Keratinocyte (primary cell): ENCODE data around the gene TERT. TPM values are rescaled to one million over a fixed set of nuclear protein-coding genes. Genes with fewer than 3 reads are reported as not detected.

Experiments used
- DNase-seq: peaks from one replicate; pipeline ENCODE4 v3.0.0-alpha.2; 2011; ENCODE audit warnings: low read depth, missing footprints, low spot score
- FAIRE-seq: peaks from 2 replicates; lab custom pipeline; 2011; peaks lifted over from hg19 to GRCh38; lab: Jason Lieb, UNC
- H2AFZ ChIP-seq: 2 replicates; pipeline ENCODE4 v1.6.0; 2012; ENCODE audit warnings: low read length, control low read depth, inconsistent platforms; ENCODE audit not compliant: control insufficient read depth
- H3K27ac ChIP-seq: 2 replicates; pipeline ENCODE4 v1.5.1; 2011; ENCODE audit warnings: low read length; ENCODE audit not compliant: control insufficient read depth, insufficient read depth
- H3K27me3 ChIP-seq: 3 replicates; pipeline ENCODE4 v1.6.0; 2011; ENCODE audit warnings: low read length; ENCODE audit not compliant: control insufficient read depth, insufficient read depth; ENCODE audit errors: extremely low read depth
- H3K36me3 ChIP-seq, 2 experiments: 2 replicates in 1 of 2; 3 replicates in 1 of 2; pipeline ENCODE4 v1.5.1; 2011; ENCODE audit warnings: low read length in 2 of 2, mild to moderate bottlenecking in 1 of 2; ENCODE audit not compliant: control insufficient read depth in 2 of 2, insufficient read depth in 2 of 2; ENCODE audit errors: extremely low read depth in 1 of 2
- H3K4me1 ChIP-seq: 3 replicates; pipeline ENCODE4 v1.5.1; 2011; ENCODE audit warnings: low read length; ENCODE audit not compliant: control insufficient read depth, insufficient read depth; ENCODE audit errors: extremely low read depth
- H3K4me2 ChIP-seq: 3 replicates; pipeline ENCODE4 v1.6.0; 2011; ENCODE audit warnings: low read depth, low read length; ENCODE audit not compliant: control insufficient read depth, insufficient read depth; ENCODE audit errors: extremely low read depth
- H3K4me3 ChIP-seq, 3 experiments: fragments of 200-600 bp in 1 of 3; sonication (generic) in 1 of 3; 2 replicates in 2 of 3; 3 replicates in 1 of 3; pipeline ENCODE4 v1.5.1; 2011 to 2016; ENCODE audit warnings: low read length in 3 of 3, mild to moderate bottlenecking in 3 of 3, control low read depth in 2 of 3, inconsistent platforms in 1 of 3, low read depth in 1 of 3, mixed read lengths in 1 of 3, mixed run types in 1 of 3, moderate library complexity in 1 of 3; ENCODE audit not compliant: control insufficient read depth in 2 of 3, insufficient read depth in 2 of 3; ENCODE audit errors: extremely low read depth in 1 of 3
- H3K79me2 ChIP-seq: 2 replicates; pipeline ENCODE4 v1.6.0; 2012; ENCODE audit warnings: low read length; ENCODE audit not compliant: control insufficient read depth, insufficient read depth
- H3K9ac ChIP-seq: 3 replicates; pipeline ENCODE4 v1.6.0; 2011; ENCODE audit warnings: low read length; ENCODE audit not compliant: control insufficient read depth, insufficient read depth; ENCODE audit errors: extremely low read depth
- H3K9me1 ChIP-seq: 3 replicates; pipeline ENCODE4 v1.6.0; 2011; ENCODE audit warnings: low read length; ENCODE audit not compliant: control insufficient read depth, insufficient read depth; ENCODE audit errors: extremely low read depth
- H3K9me3 ChIP-seq: 2 replicates; pipeline ENCODE4 v1.5.1; 2012; ENCODE audit warnings: low read depth, low read length; ENCODE audit not compliant: control insufficient read depth
- H4K20me1 ChIP-seq: 3 replicates; pipeline ENCODE4 v1.6.0; 2011; ENCODE audit warnings: low read length; ENCODE audit not compliant: control insufficient read depth, insufficient read depth; ENCODE audit errors: extremely low read depth
- CTCF ChIP-seq, 3 experiments: IDR thresholded peaks in 1 of 3; conservative IDR thresholded peaks in 1 of 3; optimal IDR thresholded peaks in 1 of 3; 2 replicates in 2 of 3; 3 replicates in 1 of 3; pipeline versions ENCODE3 to v1.5.1; 2011; ENCODE audit warnings: low read length in 3 of 3, mild to moderate bottlenecking in 3 of 3, moderate library complexity in 2 of 3, control low read depth in 1 of 3, inconsistent platforms in 1 of 3; ENCODE audit not compliant: insufficient read depth in 2 of 3; ENCODE audit errors: extremely low read depth in 1 of 3
- EZH2 ChIP-seq: IDR thresholded peaks from one replicate; pipeline ENCODE4 v1.6.1; 2012; ENCODE audit warnings: inconsistent platforms, mild to moderate bottlenecking, low read length, moderate library complexity
- dilution Hi-C: fragments of 300-500 bp; cut with MboI; formaldehyde crosslinking; loops from one replicate; pipeline ENCODE4 v1.7.0; 2020; ENCODE audit warnings: low sequenced_read_pairs; ENCODE audit not compliant: extremely low pct_ligation_motif_present
- polyA plus RNA-seq, 5 experiments: library from polyadenylated mRNA; depleted of rRNA in 3 of 5; stranded (reverse) in 3 of 5; stranded (forward) in 1 of 5; unstranded in 1 of 5; fragments of >200 nt; gene quantifications; 1 replicate in 1 of 5; 2 replicates in 3 of 5; 3 replicates in 1 of 5; pipeline versions ENCODE4 v1.2.1 to v1.2.3, GENCODE V29; 2011 to 2012; ENCODE audit warnings: missing spikeins in 2 of 5, low read depth in 1 of 5, low replicate concordance in 1 of 5

Gene TERT
- polyA plus RNA-seq, 1 donor (not counting 4 experiments of a cell fraction or from before 2014, with no cell fraction given), result not detected

- Histone ChIP-seq H3K4me3 (no peak overlapping the region), H3K27me3 (no peaks in the 10 kb centered on the region), H3K27ac (no peak overlapping the region), H3K79me2 (no peaks in the 10 kb centered on the region), H3K4me2 (no peak overlapping the region), H4K20me1 (no peaks in the 10 kb centered on the region), H3K9me1 (no peaks in the 10 kb centered on the region), H2AFZ (no peak overlapping the region), H3K4me1 (no peaks in the 10 kb centered on the region), H3K9ac (no peak overlapping the region), H3K9me3 (peaks cover 12% of the 10 kb centered on the region), H3K36me3 (no peaks in the 10 kb centered on the region)
- dilution Hi-C loops, result no loop called here
- DNase-seq, result no peak
- no peak for TF ChIP-seq CTCF (optimal IDR thresholded peaks at IDR 0.05 in 1 of 3, IDR thresholded peaks at IDR 0.05 in 1 of 3, conservative IDR thresholded peaks at IDR 0.05 in 1 of 3; ENCODE audit: extremely low read depth in 1 of 3, insufficient read depth in 2 of 3, low read length in 3 of 3)
- no peak for FAIRE-seq
Measured at GRCh38 chr5:1235379-1235778, 59.5 kb downstream of the TERT start.

DNA sequence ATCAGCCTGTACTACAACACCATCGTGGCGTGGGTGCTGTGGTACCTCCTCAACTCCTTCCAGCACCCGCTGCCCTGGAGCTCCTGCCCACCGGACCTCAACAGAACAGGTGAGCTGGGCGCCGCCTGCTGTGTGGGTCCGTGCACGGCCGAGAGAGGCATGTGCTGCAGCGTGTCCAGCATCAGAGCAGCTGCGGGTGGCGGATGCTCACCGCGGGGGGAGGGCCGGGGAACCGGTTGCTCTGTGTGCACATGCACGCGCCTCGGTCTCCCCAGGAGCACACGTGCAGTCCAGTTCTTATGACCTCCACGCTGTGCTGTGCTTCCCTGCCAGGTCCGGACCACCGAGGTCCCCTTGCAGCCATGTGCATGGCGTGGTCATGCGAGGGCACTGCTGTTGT lies 62.1 kb downstream of the TERT start:
- Histone ChIP-seq H3K36me3 (no peaks in the 10 kb centered on the region), H3K9me1 (no peaks in the 10 kb centered on the region), H3K27me3 (peaks cover 2% of the 10 kb centered on the region), H3K9me3 (peaks cover 12% of the 10 kb centered on the region), H3K27ac (no peak overlapping the region), H3K4me3 (no peak overlapping the region), H3K79me2 (no peaks in the 10 kb centered on the region), H3K4me2 (no peak overlapping the region), H2AFZ (no peak overlapping the region), H3K9ac (no peak overlapping the region), H4K20me1 (no peaks in the 10 kb centered on the region), H3K4me1 (no peaks in the 10 kb centered on the region)
- no peak for DNase-seq
- no peak for TF ChIP-seq CTCF (optimal IDR thresholded peaks at IDR 0.05 in 1 of 3, IDR thresholded peaks at IDR 0.05 in 1 of 3, conservative IDR thresholded peaks at IDR 0.05 in 1 of 3; ENCODE audit: extremely low read depth in 1 of 3, insufficient read depth in 2 of 3, low read length in 3 of 3)
- no peak for TF ChIP-seq EZH2
- dilution Hi-C loops, result no loop called here
- no peak for FAIRE-seq
